CD14-positive monocyte (primary cell): ENCODE results near the gene LCE1F. TPM values are rescaled to one million over a fixed set of nuclear protein-coding genes. Genes with fewer than 3 reads are reported as not detected.

Experiments
- DNase-seq, 3 donors: peaks; one replicate each; pipeline ENCODE4 v3.0.0-alpha.2; 2011 to 2022
- H2AFZ ChIP-seq: 2 replicates; pipeline ENCODE4 v1.6.0; 2012; ENCODE audit warnings: mild to moderate bottlenecking, low read depth, low read length, inconsistent platforms; ENCODE audit not compliant: insufficient read depth, poor library complexity, severe bottlenecking
- H3K27ac ChIP-seq, 2 donors: 1 replicate in 1 of 2; 2 replicates in 1 of 2; pipeline ENCODE4 v1.5.1; 2012 to 2013; ENCODE audit warnings: low read length in 2 of 2, control low read depth in 1 of 2, inconsistent platforms in 1 of 2, low read depth in 1 of 2, mild to moderate bottlenecking in 1 of 2
- H3K27me3 ChIP-seq, 2 donors: one replicate each; pipeline versions ENCODE4 v1.6.0 to v1.6.1; 2011 to 2013; ENCODE audit warnings: low read length in 2 of 2; ENCODE audit not compliant: control insufficient read depth in 2 of 2, insufficient read depth in 2 of 2
- H3K36me3 ChIP-seq, 2 donors: replicated peaks in 1 of 2; 1 replicate in 1 of 2; 2 replicates in 1 of 2; pipeline versions ENCODE4 v1.5.1 to v1.6.1; 2012 to 2013; ENCODE audit warnings: low read length in 2 of 2, control low read depth in 1 of 2, inconsistent platforms in 1 of 2, mild to moderate bottlenecking in 1 of 2; ENCODE audit not compliant: insufficient read depth in 2 of 2, control insufficient read depth in 1 of 2
- H3K4me1 ChIP-seq, 2 donors: 1 replicate in 1 of 2; 2 replicates in 1 of 2; pipeline versions ENCODE4 v1.5.1 to v1.6.1; 2012 to 2013; ENCODE audit warnings: low read length in 2 of 2, control low read depth in 1 of 2, inconsistent platforms in 1 of 2, mild to moderate bottlenecking in 1 of 2, moderate library complexity in 1 of 2; ENCODE audit not compliant: insufficient read depth in 2 of 2, control insufficient read depth in 1 of 2
- H3K4me2 ChIP-seq: replicated peaks from 2 replicates; pipeline ENCODE3; 2012; ENCODE audit warnings: low read length, moderate library complexity, mild to moderate bottlenecking; ENCODE audit not compliant: poor library complexity, severe bottlenecking; ENCODE audit errors: extremely low read depth
- H3K4me3 ChIP-seq, 3 experiments: fragments of 200-600 bp in 1 of 3; sonication (generic) in 1 of 3; replicated peaks in 1 of 3; 1 replicate in 2 of 3; 2 replicates in 1 of 3; pipeline ENCODE4 v1.5.1; 2011 to 2013; ENCODE audit warnings: low read length in 3 of 3, mild to moderate bottlenecking in 3 of 3, control low read depth in 2 of 3, low read depth in 2 of 3, inconsistent platforms in 1 of 3, moderate library complexity in 1 of 3
- H3K79me2 ChIP-seq: 2 replicates; pipeline ENCODE4 v1.6.0; 2012; ENCODE audit warnings: mild to moderate bottlenecking, control low read depth, inconsistent platforms, low read length, moderate library complexity; ENCODE audit not compliant: insufficient read depth
- H3K9ac ChIP-seq: 2 replicates; pipeline ENCODE4 v1.6.0; 2017; ENCODE audit warnings: low read length, mild to moderate bottlenecking; ENCODE audit not compliant: insufficient read depth, poor library complexity, severe bottlenecking
- H3K9me3 ChIP-seq, 2 donors: replicated peaks in 1 of 2; 1 replicate in 1 of 2; 2 replicates in 1 of 2; pipeline versions ENCODE4 v1.5.1 to v1.6.1; 2012 to 2013; ENCODE audit warnings: low read length in 2 of 2, control low read depth in 1 of 2; ENCODE audit not compliant: control insufficient read depth in 1 of 2, insufficient read depth in 1 of 2
- H4K20me1 ChIP-seq: 2 replicates; pipeline ENCODE4 v1.6.0; 2012; ENCODE audit warnings: mild to moderate bottlenecking, low read length, control low read depth, moderate library complexity; ENCODE audit not compliant: insufficient read depth
- H3K27ac Mint-ChIP-seq, 7 donors: one replicate each; pipeline ENCODE4 v1.8.0; 2020; ENCODE audit warnings: mild to moderate bottlenecking in 7 of 7, mixed read lengths in 7 of 7, moderate library complexity in 6 of 7, inconsistent platforms in 2 of 7
- H3K27me3 Mint-ChIP-seq, 3 donors: one replicate each; pipeline ENCODE4 v1.8.0; 2021 to 2022; ENCODE audit warnings: low read depth in 3 of 3, mild to moderate bottlenecking in 3 of 3, mixed read lengths in 3 of 3, moderate library complexity in 3 of 3, inconsistent platforms in 1 of 3
- H3K36me3 Mint-ChIP-seq, 2 donors: one replicate each; pipeline ENCODE4 v1.8.0; 2020; ENCODE audit warnings: mixed read lengths in 2 of 2, inconsistent platforms in 1 of 2, mild to moderate bottlenecking in 1 of 2
- H3K4me1 Mint-ChIP-seq: one replicate; pipeline ENCODE4 v1.8.0; 2020; ENCODE audit warnings: mild to moderate bottlenecking, mixed read lengths
- H3K4me3 Mint-ChIP-seq, 2 donors: one replicate each; pipeline ENCODE4 v1.8.0; 2020; ENCODE audit warnings: mild to moderate bottlenecking in 2 of 2, mixed read lengths in 2 of 2, moderate library complexity in 1 of 2
- H3K9me3 Mint-ChIP-seq, 7 donors: one replicate each; pipeline ENCODE4 v1.8.0; 2020 to 2022; ENCODE audit warnings: mixed read lengths in 7 of 7, mild to moderate bottlenecking in 6 of 7, moderate library complexity in 6 of 7, inconsistent platforms in 2 of 7
- CTCF ChIP-seq: fragments of 200-600 bp; IDR thresholded peaks from one replicate; pipeline ENCODE4 v1.8.0; 2022; ENCODE audit warnings: antibody characterized with exemption, mild to moderate bottlenecking
- WGBS: methylation state at CpG from one replicate; pipeline ENCODE4 v1.1.5; 2013; ENCODE audit warnings: missing lambda C conversion rate; ENCODE audit not compliant: insufficient coverage; 5-methylcytosine and 5-hydroxymethylcytosine counted together
- intact Hi-C, 2 donors: fragments of 100-400 bp; cut with micrococcal nuclease; formaldehyde crosslinking; loops; one replicate each; pipeline versions ENCODE4 v1.15.0 to v1.15.1; 2023
- polyA plus RNA-seq, 3 donors: library from polyadenylated mRNA; depleted of rRNA in 1 of 3; unstranded in 2 of 3; stranded (reverse) in 1 of 3; fragments of 300-500 nt in 2 of 3; fragments of >200 nt in 1 of 3; fragmentation: Illumina TruSeq in 2 of 3; gene quantifications; 1 replicate in 2 of 3; 2 replicates in 1 of 3; pipeline ENCODE4 v1.2.3, GENCODE V29; 2012 to 2021

LCE1F gene
- polyA plus RNA-seq, 3 donors, result not detected

DNA sequence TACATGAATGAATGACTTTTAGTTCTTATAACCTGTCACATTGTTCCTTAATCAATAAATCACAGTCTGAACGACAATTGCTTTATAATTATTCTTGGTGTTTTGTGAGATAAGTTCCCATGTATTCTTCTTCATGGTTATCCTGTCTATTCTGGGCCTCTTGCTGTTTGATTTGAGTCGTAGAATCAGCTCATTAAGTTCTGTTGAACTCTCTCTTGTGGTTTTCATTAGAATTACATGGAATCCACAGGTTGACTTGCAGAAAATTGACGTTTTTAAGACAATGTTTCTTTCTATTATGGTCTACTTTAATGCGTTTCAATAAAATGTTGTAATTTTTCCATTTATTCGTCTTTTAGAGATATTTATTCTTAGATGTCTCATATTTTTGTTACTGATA, 48.4 kb downstream of the LCE1F start:
- intact Hi-C loops, result no loop called here
- Mint-ChIP-seq H3K36me3 (no peaks in the 10 kb centered on the region), H3K4me3 (no peak overlapping the region), H3K4me1 (peaks cover 8% of the 10 kb centered on the region), H3K9me3 (peaks cover 0 to 2% (median 0%) of the 10 kb centered on the region in 7 donors), H3K27ac (no peak overlapping the region), H3K27me3 (peaks cover 5 to 7% (median 6%) of the 10 kb centered on the region in 3 donors)
- H2AFZ ChIP-seq, result no peak overlapping the region
- H3K79me2 ChIP-seq, result no peaks in the 10 kb centered on the region
- no peaks in the 10 kb centered on the region for H3K9me3 ChIP-seq
- no peaks in the 10 kb centered on the region for H3K36me3 ChIP-seq
- no peak overlapping the region for H3K4me2 ChIP-seq
- H4K20me1 ChIP-seq, result no peaks in the 10 kb centered on the region
- H3K9ac ChIP-seq, result no peak overlapping the region
- WGBS, result no CpG with 5 or more reads among the region's 5 CpGs
- no peaks in the 10 kb centered on the region for H3K27me3 ChIP-seq
- no peak overlapping the region for H3K27ac ChIP-seq
- H3K4me3 ChIP-seq, result no peak overlapping the region
- TF ChIP-seq CTCF, result no peak
- peaks cover 0 to 4% of the 10 kb centered on the region in 2 donors for H3K4me1 ChIP-seq
- no peak for DNase-seq

- no peak overlapping the region for H2AFZ ChIP-seq
- no peak overlapping the region for H3K9ac ChIP-seq
- DNase-seq, result no peak
- H3K36me3 ChIP-seq, result no peaks in the 10 kb centered on the region
- peaks cover 0 to 4% of the 10 kb centered on the region in 2 donors for H3K4me1 ChIP-seq
- no peaks in the 10 kb centered on the region for H3K27me3 ChIP-seq
- no peaks in the 10 kb centered on the region for H3K9me3 ChIP-seq
- H3K79me2 ChIP-seq, result no peaks in the 10 kb centered on the region
- TF ChIP-seq CTCF, result no peak
- H3K4me1 Mint-ChIP-seq, result peaks cover 6% of the 10 kb centered on the region
- H3K4me2 ChIP-seq, result no peak overlapping the region
- H3K36me3 Mint-ChIP-seq, result no peaks in the 10 kb centered on the region
- H3K27ac Mint-ChIP-seq, result no peak overlapping the region
- H3K9me3 Mint-ChIP-seq, result peaks cover 0 to 3% (median 2%) of the 10 kb centered on the region in 7 donors
- no peak overlapping the region for H3K27ac ChIP-seq
- intact Hi-C loops, result no loop called here
- no peak overlapping the region for H3K4me3 Mint-ChIP-seq
- H3K4me3 ChIP-seq, result no peak overlapping the region
- H4K20me1 ChIP-seq, result no peaks in the 10 kb centered on the region
- peaks cover 2 to 11% (median 5%) of the 10 kb centered on the region in 3 donors for H3K27me3 Mint-ChIP-seq
These were observed 50.0 kb downstream of the LCE1F start for GRCh38 chr1:152824964-152825363.

Other genes with a start within 250 kb of the LCE1F start
- gene LCE3E, start 208.4 kb upstream of the LCE1F start, polyA plus RNA-seq, result not detected
- not detected for gene LCE3D, start 194.6 kb upstream of the LCE1F start, polyA plus RNA-seq
- not detected for gene LCE3C, start 174.9 kb upstream of the LCE1F start, polyA plus RNA-seq
- not detected for gene LCE3B, start 161.3 kb upstream of the LCE1F start, polyA plus RNA-seq
- not detected for gene LCE3A, start 152.0 kb upstream of the LCE1F start, polyA plus RNA-seq
- gene LCE2D, start 111.8 kb upstream of the LCE1F start, polyA plus RNA-seq, result not detected
- gene LCE2C, start 99.9 kb upstream of the LCE1F start, polyA plus RNA-seq, result not detected
- not detected for gene LCE2B, start 89.0 kb upstream of the LCE1F start, polyA plus RNA-seq
- gene LCE2A, start 76.8 kb upstream of the LCE1F start, polyA plus RNA-seq, result not detected
- gene LCE4A, start 67.0 kb upstream of the LCE1F start, polyA plus RNA-seq, result not detected
- not detected for gene KPRP, start 17.1 kb upstream of the LCE1F start, polyA plus RNA-seq
- gene LCE1E, start 11.1 kb downstream of the LCE1F start, polyA plus RNA-seq, result not detected
- not detected for gene LCE1D, start 21.6 kb downstream of the LCE1F start, polyA plus RNA-seq
- gene LCE1C, start 31.5 kb downstream of the LCE1F start, polyA plus RNA-seq, result not detected
- gene LCE1B, start 36.8 kb downstream of the LCE1F start, polyA plus RNA-seq, result not detected
- not detected for gene LCE1A, start 52.3 kb downstream of the LCE1F start, polyA plus RNA-seq
- gene LCE6A, start 67.7 kb downstream of the LCE1F start, polyA plus RNA-seq, result not detected
- gene LCE7A, start 84.9 kb downstream of the LCE1F start, polyA plus RNA-seq, result not detected
- not detected for gene SMCP, start 103.2 kb downstream of the LCE1F start, polyA plus RNA-seq
- gene IVL, start 133.4 kb downstream of the LCE1F start, polyA plus RNA-seq, result not detected
- not detected for gene SPRR5, start 172.1 kb downstream of the LCE1F start, polyA plus RNA-seq
- gene SPRR4, start 195.5 kb downstream of the LCE1F start, polyA plus RNA-seq, result not detected
- gene SPRR1A, start 208.9 kb downstream of the LCE1F start, polyA plus RNA-seq, result not detected
- gene SPRR3, start 226.6 kb downstream of the LCE1F start, polyA plus RNA-seq, result not detected